ENCODE results near the gene OR2S2.
"Not testable (repeated sequence)": the region's sequence is repeated elsewhere in the genome, so short reads cannot be mapped to it uniquely, and the experiment has no call there.

The OR2S2 gene, protein sequence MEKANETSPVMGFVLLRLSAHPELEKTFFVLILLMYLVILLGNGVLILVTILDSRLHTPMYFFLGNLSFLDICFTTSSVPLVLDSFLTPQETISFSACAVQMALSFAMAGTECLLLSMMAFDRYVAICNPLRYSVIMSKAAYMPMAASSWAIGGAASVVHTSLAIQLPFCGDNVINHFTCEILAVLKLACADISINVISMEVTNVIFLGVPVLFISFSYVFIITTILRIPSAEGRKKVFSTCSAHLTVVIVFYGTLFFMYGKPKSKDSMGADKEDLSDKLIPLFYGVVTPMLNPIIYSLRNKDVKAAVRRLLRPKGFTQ

DNA sequence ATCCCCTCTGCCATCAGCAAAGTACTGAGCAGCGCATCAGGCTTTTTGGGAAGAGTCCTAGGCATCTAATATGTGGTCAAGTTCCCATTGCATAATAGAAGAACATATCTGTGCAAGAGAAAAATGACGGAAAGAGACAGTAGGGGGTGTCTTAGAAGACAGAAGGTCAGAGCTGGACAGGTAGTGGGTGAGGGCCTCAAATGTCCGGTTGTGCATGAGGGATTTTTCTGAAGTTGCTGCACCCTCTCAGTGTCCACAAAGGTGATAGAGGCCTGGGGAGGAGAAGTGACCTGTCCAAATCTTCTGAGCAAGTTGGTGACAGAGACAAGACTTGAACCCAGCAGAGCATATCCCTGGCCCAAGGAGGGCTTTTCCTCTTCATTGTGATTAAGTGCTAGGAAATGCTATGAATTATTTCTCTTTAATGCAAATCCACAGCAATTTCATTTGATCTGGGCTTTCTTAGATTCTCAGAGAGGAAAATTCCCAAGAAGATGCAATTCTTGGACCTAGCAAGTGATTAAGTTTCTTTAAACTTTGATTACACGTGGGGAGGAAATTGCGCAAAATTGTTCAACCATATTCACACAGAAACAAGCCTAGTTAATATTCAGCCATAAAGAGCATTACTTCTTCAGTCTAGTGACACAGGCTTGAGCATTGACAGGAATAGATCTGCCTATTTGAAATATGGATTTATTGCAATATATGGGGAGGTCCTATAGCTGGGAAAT, at the start of gene OR2S2:
Gene OR2S2 (minus strand): TSS at position 51 of the 734 bp plus-strand sequence. CDS start 56 bp downstream, outside the sequence.
- TF ChIP-seq, protein P1, sequence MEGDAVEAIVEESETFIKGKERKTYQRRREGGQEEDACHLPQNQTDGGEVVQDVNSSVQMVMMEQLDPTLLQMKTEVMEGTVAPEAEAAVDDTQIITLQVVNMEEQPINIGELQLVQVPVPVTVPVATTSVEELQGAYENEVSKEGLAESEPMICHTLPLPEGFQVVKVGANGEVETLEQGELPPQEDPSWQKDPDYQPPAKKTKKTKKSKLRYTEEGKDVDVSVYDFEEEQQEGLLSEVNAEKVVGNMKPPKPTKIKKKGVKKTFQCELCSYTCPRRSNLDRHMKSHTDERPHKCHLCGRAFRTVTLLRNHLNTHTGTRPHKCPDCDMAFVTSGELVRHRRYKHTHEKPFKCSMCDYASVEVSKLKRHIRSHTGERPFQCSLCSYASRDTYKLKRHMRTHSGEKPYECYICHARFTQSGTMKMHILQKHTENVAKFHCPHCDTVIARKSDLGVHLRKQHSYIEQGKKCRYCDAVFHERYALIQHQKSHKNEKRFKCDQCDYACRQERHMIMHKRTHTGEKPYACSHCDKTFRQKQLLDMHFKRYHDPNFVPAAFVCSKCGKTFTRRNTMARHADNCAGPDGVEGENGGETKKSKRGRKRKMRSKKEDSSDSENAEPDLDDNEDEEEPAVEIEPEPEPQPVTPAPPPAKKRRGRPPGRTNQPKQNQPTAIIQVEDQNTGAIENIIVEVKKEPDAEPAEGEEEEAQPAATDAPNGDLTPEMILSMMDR (IDR thresholded peaks at IDR 0.05; ENCODE audit: low read depth, low read length, missing control alignments) = no peak

DNA sequence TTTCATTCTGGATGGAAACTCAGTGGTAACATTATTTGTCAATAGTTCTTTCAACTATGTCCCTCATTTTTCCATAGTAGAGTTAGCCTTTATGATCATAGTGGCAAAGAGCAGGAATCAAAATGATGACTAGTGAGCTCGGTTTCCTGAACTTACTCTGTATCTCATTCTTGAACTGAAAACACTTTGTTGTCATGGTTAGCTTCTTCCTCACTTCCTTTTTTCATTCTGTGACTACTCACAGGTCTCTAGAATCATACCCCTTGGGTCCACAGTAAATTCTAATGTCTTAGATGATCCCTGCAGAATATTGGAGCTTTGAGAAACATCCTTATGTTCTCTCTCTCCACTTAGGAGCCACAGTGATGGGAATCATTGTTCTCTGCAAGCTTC, 49.4 kb upstream of the OR2S2 start:
- in situ Hi-C loops (cut with HindIII; ENCODE audit: low sequenced_read_pairs) = no loop called here

More for the DNA sequence above, at the start of gene OR2S2:
- DNase-seq (ENCODE audit: low read depth) = no peak
- in situ Hi-C loops (cut with HindIII; ENCODE audit: low sequenced_read_pairs) = no loop called here
- no peak within 1 kb of the TSS for H3K4me3 ChIP-seq (ENCODE audit: low read depth, low read length)

DNA sequence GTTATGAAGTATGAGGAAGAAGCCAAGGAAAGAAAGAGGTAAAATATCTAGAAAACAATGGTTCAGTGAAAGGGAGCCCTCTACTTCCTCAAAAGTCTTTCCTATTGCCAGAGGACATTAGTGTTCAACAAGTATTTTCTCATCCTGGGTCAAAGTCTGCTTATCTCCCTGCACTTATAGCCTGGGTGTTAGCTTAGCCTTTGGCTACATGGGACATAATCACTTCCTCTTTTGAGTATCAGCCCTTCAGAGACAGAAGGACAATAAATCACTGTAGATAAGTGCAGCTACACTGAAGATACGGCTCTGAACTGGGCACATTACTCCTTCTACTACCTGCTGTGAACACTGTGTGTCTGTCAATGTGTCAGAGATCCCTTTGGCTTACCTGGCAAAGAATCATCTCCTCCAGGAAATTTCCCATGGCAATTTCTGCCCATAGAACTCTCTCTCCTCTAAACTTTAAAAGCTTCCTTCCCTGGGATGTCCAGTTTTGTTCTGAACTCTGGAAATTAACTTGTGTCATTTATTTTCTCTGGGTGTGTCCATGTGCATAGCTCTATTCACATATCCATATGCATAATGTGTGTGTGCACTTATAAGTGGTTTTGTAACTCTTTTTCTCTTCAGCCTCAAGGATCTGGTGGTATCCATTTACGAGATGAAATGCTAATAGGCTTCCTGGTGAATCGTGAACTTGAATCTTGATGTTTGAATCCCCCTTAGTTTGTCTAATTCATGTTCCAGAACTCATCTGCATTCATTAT, 48.8 kb upstream of the OR2S2 start:
- in situ Hi-C loops (cut with HindIII; ENCODE audit: low sequenced_read_pairs) = no loop called here
- DNase-seq (ENCODE audit: low read depth) = no peak
- H3K4me3 ChIP-seq (ENCODE audit: low read depth, low read length) = no peak overlapping the region
- TF ChIP-seq, protein P1 (IDR thresholded peaks at IDR 0.05; ENCODE audit: low read depth, low read length, missing control alignments) = no peak

More for the DNA sequence above, 49.4 kb upstream of the OR2S2 start:
- no peak for DNase-seq (ENCODE audit: low read depth)
- TF ChIP-seq, protein P1 (IDR thresholded peaks at IDR 0.05; ENCODE audit: low read depth, low read length, missing control alignments) = no peak
- H3K4me3 ChIP-seq (ENCODE audit: low read depth, low read length) = no peak overlapping the region

DNA sequence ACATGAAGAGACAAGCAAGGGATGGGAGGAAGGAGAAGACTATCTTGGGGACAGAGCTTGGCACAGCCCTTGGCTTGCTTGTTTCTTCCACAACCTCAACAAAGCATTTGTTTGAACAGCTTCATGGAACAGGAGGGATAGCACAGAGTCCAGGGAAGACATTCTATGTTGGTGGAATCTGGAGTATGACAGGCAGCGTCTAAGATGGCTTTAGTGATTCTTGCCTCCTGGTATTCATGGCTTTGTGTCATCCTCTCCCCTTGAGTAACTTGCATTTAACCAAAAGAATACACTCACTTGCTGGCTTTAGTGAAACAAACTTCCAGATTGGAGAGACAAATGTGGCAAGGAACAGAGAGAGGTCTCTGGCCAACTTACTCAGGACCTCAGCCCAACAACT, 47.9 kb upstream of the OR2S2 start:
- in situ Hi-C loops (cut with HindIII; ENCODE audit: low sequenced_read_pairs) = no loop called here
- TF ChIP-seq, protein P1 (IDR thresholded peaks at IDR 0.05; ENCODE audit: low read depth, low read length, missing control alignments) = no peak
- H3K4me3 ChIP-seq (ENCODE audit: low read depth, low read length) = no peak overlapping the region
- no peak for DNase-seq (ENCODE audit: low read depth)

DNA sequence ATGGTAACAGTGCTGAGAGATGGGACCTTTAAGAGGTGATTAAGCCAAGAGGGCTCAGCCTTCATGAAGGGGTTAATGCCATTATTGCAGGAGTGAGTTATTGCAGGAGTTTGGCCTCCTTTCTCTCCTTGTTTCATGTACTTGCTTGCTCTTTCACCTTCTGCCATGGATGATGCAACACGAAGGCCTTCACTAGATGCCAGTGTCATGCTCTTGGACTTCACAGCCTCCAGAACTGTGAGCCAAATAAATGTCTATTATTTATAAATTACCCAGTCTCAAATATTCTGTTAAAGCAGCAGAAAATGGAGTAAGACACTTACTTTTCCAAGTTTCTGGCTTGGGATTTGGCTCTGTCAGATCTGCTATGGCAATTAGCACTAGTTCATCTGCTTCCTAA, 40.4 kb upstream of the OR2S2 start:
- DNase-seq (ENCODE audit: low read depth) = no peak
- in situ Hi-C loops (cut with HindIII; ENCODE audit: low sequenced_read_pairs) = no loop called here
- no peak overlapping the region for H3K4me3 ChIP-seq (ENCODE audit: low read depth, low read length)
- TF ChIP-seq, protein P1 (IDR thresholded peaks at IDR 0.05; ENCODE audit: low read depth, low read length, missing control alignments) = no peak

DNA sequence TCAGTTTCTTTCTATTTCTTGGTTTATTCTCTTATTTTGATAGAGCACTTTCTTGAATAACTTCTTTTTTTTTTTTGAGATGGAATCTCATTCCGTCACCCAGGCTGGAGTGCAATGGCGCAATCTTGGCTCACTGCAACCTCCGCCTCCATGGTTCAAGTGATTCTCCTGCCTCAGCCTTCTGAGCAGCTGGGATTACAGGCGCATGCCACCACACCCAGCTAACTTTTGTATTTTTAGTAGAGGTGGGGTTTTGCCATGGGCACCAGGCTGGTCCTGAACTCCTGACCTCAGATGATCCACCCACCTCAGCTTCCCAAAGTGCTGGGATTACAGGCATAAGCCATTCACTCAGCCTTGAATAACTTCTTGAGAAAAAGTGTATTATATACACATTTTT, 39.1 kb upstream of the OR2S2 start:
- DNase-seq (ENCODE audit: low read depth); H3K4me3 ChIP-seq (ENCODE audit: low read depth, low read length); in situ Hi-C loops (cut with HindIII; ENCODE audit: low sequenced_read_pairs): not testable (repeated sequence)

All from astrocyte of the cerebellum (primary cell).